CD14-positive monocyte (primary cell): ENCODE data around the gene STX1A. TPM values are rescaled to one million over a fixed set of nuclear protein-coding genes. Genes with fewer than 3 reads are reported as not detected.
"Not testable (repeated sequence)": the region's sequence is repeated elsewhere in the genome, so short reads cannot be mapped to it uniquely, and the experiment has no call there.

ENCODE experiments used
- DNase-seq, 3 donors: peaks; one replicate each; pipeline ENCODE4 v3.0.0-alpha.2; 2011 to 2022
- H2AFZ ChIP-seq: 2 replicates; pipeline ENCODE4 v1.6.0; 2012; ENCODE audit warnings: mild to moderate bottlenecking, low read depth, low read length, inconsistent platforms; ENCODE audit not compliant: insufficient read depth, poor library complexity, severe bottlenecking
- H3K27ac ChIP-seq, 2 donors: 1 replicate in 1 of 2; 2 replicates in 1 of 2; pipeline ENCODE4 v1.5.1; 2012 to 2013; ENCODE audit warnings: low read length in 2 of 2, control low read depth in 1 of 2, inconsistent platforms in 1 of 2, low read depth in 1 of 2, mild to moderate bottlenecking in 1 of 2
- H3K27me3 ChIP-seq, 2 donors: one replicate each; pipeline versions ENCODE4 v1.6.0 to v1.6.1; 2011 to 2013; ENCODE audit warnings: low read length in 2 of 2; ENCODE audit not compliant: control insufficient read depth in 2 of 2, insufficient read depth in 2 of 2
- H3K36me3 ChIP-seq, 2 donors: replicated peaks in 1 of 2; 1 replicate in 1 of 2; 2 replicates in 1 of 2; pipeline versions ENCODE4 v1.5.1 to v1.6.1; 2012 to 2013; ENCODE audit warnings: low read length in 2 of 2, control low read depth in 1 of 2, inconsistent platforms in 1 of 2, mild to moderate bottlenecking in 1 of 2; ENCODE audit not compliant: insufficient read depth in 2 of 2, control insufficient read depth in 1 of 2
- H3K4me1 ChIP-seq, 2 donors: 1 replicate in 1 of 2; 2 replicates in 1 of 2; pipeline versions ENCODE4 v1.5.1 to v1.6.1; 2012 to 2013; ENCODE audit warnings: low read length in 2 of 2, control low read depth in 1 of 2, inconsistent platforms in 1 of 2, mild to moderate bottlenecking in 1 of 2, moderate library complexity in 1 of 2; ENCODE audit not compliant: insufficient read depth in 2 of 2, control insufficient read depth in 1 of 2
- H3K4me2 ChIP-seq: replicated peaks from 2 replicates; pipeline ENCODE3; 2012; ENCODE audit warnings: low read length, moderate library complexity, mild to moderate bottlenecking; ENCODE audit not compliant: poor library complexity, severe bottlenecking; ENCODE audit errors: extremely low read depth
- H3K4me3 ChIP-seq, 3 experiments: fragments of 200-600 bp in 1 of 3; sonication (generic) in 1 of 3; replicated peaks in 1 of 3; 1 replicate in 2 of 3; 2 replicates in 1 of 3; pipeline ENCODE4 v1.5.1; 2011 to 2013; ENCODE audit warnings: low read length in 3 of 3, mild to moderate bottlenecking in 3 of 3, control low read depth in 2 of 3, low read depth in 2 of 3, inconsistent platforms in 1 of 3, moderate library complexity in 1 of 3
- H3K79me2 ChIP-seq: 2 replicates; pipeline ENCODE4 v1.6.0; 2012; ENCODE audit warnings: mild to moderate bottlenecking, control low read depth, inconsistent platforms, low read length, moderate library complexity; ENCODE audit not compliant: insufficient read depth
- H3K9ac ChIP-seq: 2 replicates; pipeline ENCODE4 v1.6.0; 2017; ENCODE audit warnings: low read length, mild to moderate bottlenecking; ENCODE audit not compliant: insufficient read depth, poor library complexity, severe bottlenecking
- H3K9me3 ChIP-seq, 2 donors: replicated peaks in 1 of 2; 1 replicate in 1 of 2; 2 replicates in 1 of 2; pipeline versions ENCODE4 v1.5.1 to v1.6.1; 2012 to 2013; ENCODE audit warnings: low read length in 2 of 2, control low read depth in 1 of 2; ENCODE audit not compliant: control insufficient read depth in 1 of 2, insufficient read depth in 1 of 2
- H4K20me1 ChIP-seq: 2 replicates; pipeline ENCODE4 v1.6.0; 2012; ENCODE audit warnings: mild to moderate bottlenecking, low read length, control low read depth, moderate library complexity; ENCODE audit not compliant: insufficient read depth
- H3K27ac Mint-ChIP-seq, 7 donors: one replicate each; pipeline ENCODE4 v1.8.0; 2020; ENCODE audit warnings: mild to moderate bottlenecking in 7 of 7, mixed read lengths in 7 of 7, moderate library complexity in 6 of 7, inconsistent platforms in 2 of 7
- H3K27me3 Mint-ChIP-seq, 3 donors: one replicate each; pipeline ENCODE4 v1.8.0; 2021 to 2022; ENCODE audit warnings: low read depth in 3 of 3, mild to moderate bottlenecking in 3 of 3, mixed read lengths in 3 of 3, moderate library complexity in 3 of 3, inconsistent platforms in 1 of 3
- H3K36me3 Mint-ChIP-seq, 2 donors: one replicate each; pipeline ENCODE4 v1.8.0; 2020; ENCODE audit warnings: mixed read lengths in 2 of 2, inconsistent platforms in 1 of 2, mild to moderate bottlenecking in 1 of 2
- H3K4me1 Mint-ChIP-seq: one replicate; pipeline ENCODE4 v1.8.0; 2020; ENCODE audit warnings: mild to moderate bottlenecking, mixed read lengths
- H3K4me3 Mint-ChIP-seq, 2 donors: one replicate each; pipeline ENCODE4 v1.8.0; 2020; ENCODE audit warnings: mild to moderate bottlenecking in 2 of 2, mixed read lengths in 2 of 2, moderate library complexity in 1 of 2
- H3K9me3 Mint-ChIP-seq, 7 donors: one replicate each; pipeline ENCODE4 v1.8.0; 2020 to 2022; ENCODE audit warnings: mixed read lengths in 7 of 7, mild to moderate bottlenecking in 6 of 7, moderate library complexity in 6 of 7, inconsistent platforms in 2 of 7
- WGBS: methylation state at CpG from one replicate; pipeline ENCODE4 v1.1.5; 2013; ENCODE audit warnings: missing lambda C conversion rate; ENCODE audit not compliant: insufficient coverage; 5-methylcytosine and 5-hydroxymethylcytosine counted together
- intact Hi-C, 2 donors: fragments of 100-400 bp; cut with micrococcal nuclease; formaldehyde crosslinking; loops; one replicate each; pipeline versions ENCODE4 v1.15.0 to v1.15.1; 2023
- polyA plus RNA-seq, 3 donors: library from polyadenylated mRNA; depleted of rRNA in 1 of 3; unstranded in 2 of 3; stranded (reverse) in 1 of 3; fragments of 300-500 nt in 2 of 3; fragments of >200 nt in 1 of 3; fragmentation: Illumina TruSeq in 2 of 3; gene quantifications; 1 replicate in 2 of 3; 2 replicates in 1 of 3; pipeline ENCODE4 v1.2.3, GENCODE V29; 2012 to 2021
- TF ChIP-seq, protein P1 (sequence below): fragments of 200-600 bp; IDR thresholded peaks from one replicate; pipeline ENCODE4 v1.8.0; 2022; ENCODE audit warnings: antibody characterized with exemption, mild to moderate bottlenecking

Gene STX1A
- polyA plus RNA-seq, 3 donors: 0.27 to 2.7 (median 0.37) TPM

DNA sequence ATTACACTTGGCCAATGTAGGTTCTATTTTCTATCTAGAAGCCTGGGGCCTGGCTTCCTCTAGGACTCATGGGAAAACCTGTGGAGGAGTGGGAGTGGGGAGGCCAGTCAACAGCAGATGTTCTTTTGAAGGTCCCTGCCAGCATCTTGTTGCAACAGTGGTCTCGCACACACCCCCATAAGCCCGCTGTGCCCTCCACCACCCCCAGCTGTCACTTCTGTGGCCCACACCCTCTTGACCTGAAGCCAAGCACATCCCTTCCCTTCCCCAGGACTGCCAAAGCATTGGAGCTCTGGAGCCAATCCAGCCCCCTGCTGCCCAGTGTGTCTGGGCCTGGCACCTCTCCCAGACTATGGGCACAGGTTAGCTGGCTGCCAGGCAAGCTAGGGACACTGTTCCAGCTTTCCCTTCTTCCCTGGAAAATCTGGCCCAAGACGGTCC is 1.9 kb upstream of the STX1A start:
- H3K4me3 Mint-ChIP-seq: peak overlapping the region in 1 of 2 donors; percentile 92
- H3K4me2 ChIP-seq: no peak overlapping the region
- H3K4me1 ChIP-seq: peaks cover 28 to 35% of the 10 kb centered on the region in 2 donors
- H3K27ac Mint-ChIP-seq: peak overlapping the region in 1 of 7 donors; percentile 85
- H3K9me3 ChIP-seq: peaks cover 0 to 4% of the 10 kb centered on the region in 2 donors
- no peak for DNase-seq
- WGBS: 83% methylated on average over 3 of the region's 3 CpGs
- peaks cover 59 to 68% (median 63%) of the 10 kb centered on the region in 3 donors for H3K27me3 Mint-ChIP-seq
- no peaks in the 10 kb centered on the region for H4K20me1 ChIP-seq
- no peak overlapping the region for H3K4me3 ChIP-seq
- peaks cover 6 to 10% of the 10 kb centered on the region in 2 donors for H3K36me3 Mint-ChIP-seq
- H3K27ac ChIP-seq: no peak overlapping the region
- H3K36me3 ChIP-seq: no peaks in the 10 kb centered on the region
- H3K9me3 Mint-ChIP-seq: peaks cover 0 to 20% (median 14%) of the 10 kb centered on the region in 7 donors
- H3K79me2 ChIP-seq: no peaks in the 10 kb centered on the region
- no peak overlapping the region for H2AFZ ChIP-seq
- H3K4me1 Mint-ChIP-seq: peaks cover 29% of the 10 kb centered on the region
- intact Hi-C loops: loop anchor here in 1 of 2 donors (5.0 kb wide), 1 partner anchor 54 kb away; the partner anchor contains the start of gene VPS37D
- H3K9ac ChIP-seq: no peak overlapping the region
- H3K27me3 ChIP-seq: peaks cover 22 to 79% of the 10 kb centered on the region in 2 donors
- TF ChIP-seq, protein P1, sequence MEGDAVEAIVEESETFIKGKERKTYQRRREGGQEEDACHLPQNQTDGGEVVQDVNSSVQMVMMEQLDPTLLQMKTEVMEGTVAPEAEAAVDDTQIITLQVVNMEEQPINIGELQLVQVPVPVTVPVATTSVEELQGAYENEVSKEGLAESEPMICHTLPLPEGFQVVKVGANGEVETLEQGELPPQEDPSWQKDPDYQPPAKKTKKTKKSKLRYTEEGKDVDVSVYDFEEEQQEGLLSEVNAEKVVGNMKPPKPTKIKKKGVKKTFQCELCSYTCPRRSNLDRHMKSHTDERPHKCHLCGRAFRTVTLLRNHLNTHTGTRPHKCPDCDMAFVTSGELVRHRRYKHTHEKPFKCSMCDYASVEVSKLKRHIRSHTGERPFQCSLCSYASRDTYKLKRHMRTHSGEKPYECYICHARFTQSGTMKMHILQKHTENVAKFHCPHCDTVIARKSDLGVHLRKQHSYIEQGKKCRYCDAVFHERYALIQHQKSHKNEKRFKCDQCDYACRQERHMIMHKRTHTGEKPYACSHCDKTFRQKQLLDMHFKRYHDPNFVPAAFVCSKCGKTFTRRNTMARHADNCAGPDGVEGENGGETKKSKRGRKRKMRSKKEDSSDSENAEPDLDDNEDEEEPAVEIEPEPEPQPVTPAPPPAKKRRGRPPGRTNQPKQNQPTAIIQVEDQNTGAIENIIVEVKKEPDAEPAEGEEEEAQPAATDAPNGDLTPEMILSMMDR: no peak

DNA sequence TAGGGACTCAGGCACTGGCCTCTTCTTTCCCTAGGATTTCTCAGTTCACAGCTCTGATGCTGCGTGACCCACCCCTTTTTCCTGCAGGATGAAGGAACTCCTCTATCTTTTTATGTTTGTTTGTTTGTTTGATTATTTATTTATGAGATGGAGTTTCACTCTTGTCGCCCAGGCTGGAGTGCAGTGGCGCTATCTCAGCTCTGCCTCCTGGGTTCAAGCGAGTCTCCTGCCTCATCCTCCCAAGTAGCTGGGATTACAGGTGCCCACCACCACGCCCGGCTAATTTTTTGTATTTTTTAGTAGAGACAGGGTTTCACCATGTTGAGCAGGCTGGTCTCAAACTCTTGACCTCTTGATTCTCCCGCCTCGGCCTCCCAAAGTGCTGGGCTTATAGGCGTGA is 974 bp upstream of the STX1A start:
- not testable (repeated sequence) for H3K4me2 ChIP-seq, H3K79me2 ChIP-seq, H3K4me3 ChIP-seq, H3K9ac ChIP-seq, H3K9me3 ChIP-seq, H2AFZ ChIP-seq, H3K36me3 ChIP-seq, H3K27ac ChIP-seq, H4K20me1 ChIP-seq, DNase-seq
- Mint-ChIP-seq H3K36me3 (peaks cover 6 to 18% of the 10 kb centered on the region in 2 donors), H3K9me3 (peaks cover 0 to 20% (median 14%) of the 10 kb centered on the region in 7 donors), H3K27ac (peak overlapping the region in 3 of 7 donors; percentile 0 to 57 (median 18)), H3K27me3 (peaks cover 69 to 78% (median 73%) of the 10 kb centered on the region in 3 donors), H3K4me1 (peaks cover 37% of the 10 kb centered on the region), H3K4me3 (peak overlapping the region; percentile 76 to 92)
- 91% methylated on average over 5 of the region's 9 CpGs for WGBS
- intact Hi-C loops: loop anchor here in 1 of 2 donors (5.0 kb wide), 1 partner anchor 53 kb away; the partner anchor contains the start of gene VPS37D
- Histone ChIP-seq H3K27me3 (peaks cover 29 to 81% of the 10 kb centered on the region in 2 donors), H3K4me1 (peaks cover 33 to 44% of the 10 kb centered on the region in 2 donors)
